Keratinocyte (primary cell): ENCODE data around the gene CLDN9. TPM values are rescaled to one million over a fixed set of nuclear protein-coding genes. Genes with fewer than 3 reads are reported as not detected.

Source experiments
- DNase-seq: peaks from one replicate; pipeline ENCODE4 v3.0.0-alpha.2; 2011; ENCODE audit warnings: low read depth, missing footprints, low spot score
- FAIRE-seq: peaks from 2 replicates; lab custom pipeline; 2011; peaks lifted over from hg19 to GRCh38; lab: Jason Lieb, UNC
- H2AFZ ChIP-seq: 2 replicates; pipeline ENCODE4 v1.6.0; 2012; ENCODE audit warnings: low read length, control low read depth, inconsistent platforms; ENCODE audit not compliant: control insufficient read depth
- H3K27ac ChIP-seq: 2 replicates; pipeline ENCODE4 v1.5.1; 2011; ENCODE audit warnings: low read length; ENCODE audit not compliant: control insufficient read depth, insufficient read depth
- H3K27me3 ChIP-seq: 3 replicates; pipeline ENCODE4 v1.6.0; 2011; ENCODE audit warnings: low read length; ENCODE audit not compliant: control insufficient read depth, insufficient read depth; ENCODE audit errors: extremely low read depth
- H3K36me3 ChIP-seq, 2 experiments: 2 replicates in 1 of 2; 3 replicates in 1 of 2; pipeline ENCODE4 v1.5.1; 2011; ENCODE audit warnings: low read length in 2 of 2, mild to moderate bottlenecking in 1 of 2; ENCODE audit not compliant: control insufficient read depth in 2 of 2, insufficient read depth in 2 of 2; ENCODE audit errors: extremely low read depth in 1 of 2
- H3K4me1 ChIP-seq: 3 replicates; pipeline ENCODE4 v1.5.1; 2011; ENCODE audit warnings: low read length; ENCODE audit not compliant: control insufficient read depth, insufficient read depth; ENCODE audit errors: extremely low read depth
- H3K4me2 ChIP-seq: 3 replicates; pipeline ENCODE4 v1.6.0; 2011; ENCODE audit warnings: low read depth, low read length; ENCODE audit not compliant: control insufficient read depth, insufficient read depth; ENCODE audit errors: extremely low read depth
- H3K4me3 ChIP-seq, 3 experiments: fragments of 200-600 bp in 1 of 3; sonication (generic) in 1 of 3; 2 replicates in 2 of 3; 3 replicates in 1 of 3; pipeline ENCODE4 v1.5.1; 2011 to 2016; ENCODE audit warnings: low read length in 3 of 3, mild to moderate bottlenecking in 3 of 3, control low read depth in 2 of 3, inconsistent platforms in 1 of 3, low read depth in 1 of 3, mixed read lengths in 1 of 3, mixed run types in 1 of 3, moderate library complexity in 1 of 3; ENCODE audit not compliant: control insufficient read depth in 2 of 3, insufficient read depth in 2 of 3; ENCODE audit errors: extremely low read depth in 1 of 3
- H3K79me2 ChIP-seq: 2 replicates; pipeline ENCODE4 v1.6.0; 2012; ENCODE audit warnings: low read length; ENCODE audit not compliant: control insufficient read depth, insufficient read depth
- H3K9ac ChIP-seq: 3 replicates; pipeline ENCODE4 v1.6.0; 2011; ENCODE audit warnings: low read length; ENCODE audit not compliant: control insufficient read depth, insufficient read depth; ENCODE audit errors: extremely low read depth
- H3K9me1 ChIP-seq: 3 replicates; pipeline ENCODE4 v1.6.0; 2011; ENCODE audit warnings: low read length; ENCODE audit not compliant: control insufficient read depth, insufficient read depth; ENCODE audit errors: extremely low read depth
- H3K9me3 ChIP-seq: 2 replicates; pipeline ENCODE4 v1.5.1; 2012; ENCODE audit warnings: low read depth, low read length; ENCODE audit not compliant: control insufficient read depth
- H4K20me1 ChIP-seq: 3 replicates; pipeline ENCODE4 v1.6.0; 2011; ENCODE audit warnings: low read length; ENCODE audit not compliant: control insufficient read depth, insufficient read depth; ENCODE audit errors: extremely low read depth
- CTCF ChIP-seq, 3 experiments: IDR thresholded peaks in 1 of 3; conservative IDR thresholded peaks in 1 of 3; optimal IDR thresholded peaks in 1 of 3; 2 replicates in 2 of 3; 3 replicates in 1 of 3; pipeline versions ENCODE3 to v1.5.1; 2011; ENCODE audit warnings: low read length in 3 of 3, mild to moderate bottlenecking in 3 of 3, moderate library complexity in 2 of 3, control low read depth in 1 of 3, inconsistent platforms in 1 of 3; ENCODE audit not compliant: insufficient read depth in 2 of 3; ENCODE audit errors: extremely low read depth in 1 of 3
- EZH2 ChIP-seq: IDR thresholded peaks from one replicate; pipeline ENCODE4 v1.6.1; 2012; ENCODE audit warnings: inconsistent platforms, mild to moderate bottlenecking, low read length, moderate library complexity
- dilution Hi-C: fragments of 300-500 bp; cut with MboI; formaldehyde crosslinking; loops from one replicate; pipeline ENCODE4 v1.7.0; 2020; ENCODE audit warnings: low sequenced_read_pairs; ENCODE audit not compliant: extremely low pct_ligation_motif_present
- polyA plus RNA-seq, 5 experiments: library from polyadenylated mRNA; depleted of rRNA in 3 of 5; stranded (reverse) in 3 of 5; stranded (forward) in 1 of 5; unstranded in 1 of 5; fragments of >200 nt; gene quantifications; 1 replicate in 1 of 5; 2 replicates in 3 of 5; 3 replicates in 1 of 5; pipeline versions ENCODE4 v1.2.1 to v1.2.3, GENCODE V29; 2011 to 2012; ENCODE audit warnings: missing spikeins in 2 of 5, low read depth in 1 of 5, low replicate concordance in 1 of 5

The CLDN9 gene
- polyA plus RNA-seq, 1 donor (not counting 4 experiments of a cell fraction or from before 2014, with no cell fraction given) = not detected

GRCh38 chr16:2973093-2973492 lies 39.6 kb upstream of the CLDN9 start:
- H2AFZ ChIP-seq = no peak overlapping the region
- no peak overlapping the region for H3K9ac ChIP-seq
- H3K27me3 ChIP-seq = no peaks in the 10 kb centered on the region
- H4K20me1 ChIP-seq = peaks cover 9% of the 10 kb centered on the region
- DNase-seq (no peak), FAIRE-seq (no peak)
- H3K9me3 ChIP-seq = no peaks in the 10 kb centered on the region
- no peak overlapping the region for H3K4me3 ChIP-seq
- H3K9me1 ChIP-seq = peaks cover 2% of the 10 kb centered on the region
- H3K4me1 ChIP-seq = peaks cover 18% of the 10 kb centered on the region
- peaks cover 1 to 17% of the 10 kb centered on the region in 2 experiments for H3K36me3 ChIP-seq
- peaks cover 13% of the 10 kb centered on the region for H3K79me2 ChIP-seq
- dilution Hi-C loops = no loop called here
- TF ChIP-seq CTCF (optimal IDR thresholded peaks at IDR 0.05 in 1 of 3, IDR thresholded peaks at IDR 0.05 in 1 of 3, conservative IDR thresholded peaks at IDR 0.05 in 1 of 3; ENCODE audit: extremely low read depth in 1 of 3, insufficient read depth in 2 of 3, low read length in 3 of 3) (no peak), EZH2 (no peak)
- no peak overlapping the region for H3K27ac ChIP-seq
- no peak overlapping the region for H3K4me2 ChIP-seq

GRCh38 chr16:2973605-2974318 lies 39.0 kb upstream of the CLDN9 start:
- Histone ChIP-seq H3K9me1 (peaks cover 2% of the 10 kb centered on the region), H3K36me3 (peaks cover 1 to 17% of the 10 kb centered on the region in 2 experiments), H3K79me2 (peaks cover 14% of the 10 kb centered on the region), H4K20me1 (peaks cover 9% of the 10 kb centered on the region), H3K4me3 (no peak overlapping the region), H3K4me1 (peaks cover 13% of the 10 kb centered on the region), H3K4me2 (no peak overlapping the region), H3K27ac (no peak overlapping the region), H3K9ac (no peak overlapping the region), H2AFZ (no peak overlapping the region), H3K27me3 (no peaks in the 10 kb centered on the region), H3K9me3 (no peaks in the 10 kb centered on the region)
- FAIRE-seq = no peak
- DNase-seq = no peak
- dilution Hi-C loops = no loop called here
- TF ChIP-seq CTCF (optimal IDR thresholded peaks at IDR 0.05 in 1 of 3, IDR thresholded peaks at IDR 0.05 in 1 of 3, conservative IDR thresholded peaks at IDR 0.05 in 1 of 3; ENCODE audit: extremely low read depth in 1 of 3, insufficient read depth in 2 of 3, low read length in 3 of 3) = no peak
- no peak for TF ChIP-seq EZH2
